ENCODE measurements around the gene ANLN. TPM values are rescaled to one million over a fixed set of nuclear protein-coding genes. Genes with fewer than 3 reads are reported as not detected.

Gene ANLN
- total RNA-seq, 2 donors from 2014 or later: 2.4 to 9.0 TPM

DNA sequence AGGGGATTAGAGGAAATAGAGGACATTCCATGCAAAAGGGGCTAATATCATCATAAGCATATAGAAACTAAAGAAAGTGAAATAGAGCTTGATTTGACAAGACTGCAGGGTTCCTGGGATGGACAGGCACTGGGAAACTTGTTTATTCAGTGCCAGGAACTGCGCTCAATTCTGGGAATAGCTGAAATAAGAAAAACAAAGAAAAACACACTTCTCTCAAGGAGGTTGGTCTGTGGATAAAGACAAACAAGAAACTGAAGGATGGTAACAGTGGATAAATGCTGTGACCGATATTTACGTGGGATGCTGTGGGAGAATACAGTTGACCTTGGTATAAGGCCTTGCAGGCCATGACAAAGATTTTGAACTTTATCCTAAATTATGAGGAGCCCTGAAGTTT lies 40.9 kb upstream of the ANLN start:
- DNase-seq (ENCODE audit: low spot score): no peak

DNA sequence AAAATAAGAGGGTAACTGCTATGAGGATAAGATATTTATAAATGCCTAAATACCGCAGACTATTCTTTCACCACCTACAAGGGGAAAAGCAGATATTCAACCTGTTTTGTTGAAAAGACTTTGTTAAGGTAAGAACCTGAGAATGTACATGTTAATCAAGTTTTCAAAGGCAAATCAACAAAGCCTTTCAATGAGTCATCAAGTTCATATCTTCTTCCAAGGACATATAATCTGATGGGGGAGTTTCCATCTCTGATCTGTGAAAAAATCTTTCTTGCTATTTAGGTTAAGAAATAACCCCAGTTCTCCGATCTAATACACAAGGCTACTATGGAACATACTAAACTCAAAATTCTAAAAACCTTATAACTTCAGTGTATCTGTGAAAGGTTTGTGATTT lies 40.0 kb upstream of the ANLN start:
- no peaks in the 10 kb centered on the region for H3K4me1 ChIP-seq

More for the DNA sequence above, 40.9 kb upstream of the ANLN start:
- Histone ChIP-seq H3K36me3 (no peaks in the 10 kb centered on the region), H3K4me1 (no peaks in the 10 kb centered on the region), H3K27me3 (no peaks in the 10 kb centered on the region), H3K4me3 (no peak overlapping the region), H3K9me3 (no peaks in the 10 kb centered on the region), H3K27ac (no peak overlapping the region)
- TF ChIP-seq, protein P1, sequence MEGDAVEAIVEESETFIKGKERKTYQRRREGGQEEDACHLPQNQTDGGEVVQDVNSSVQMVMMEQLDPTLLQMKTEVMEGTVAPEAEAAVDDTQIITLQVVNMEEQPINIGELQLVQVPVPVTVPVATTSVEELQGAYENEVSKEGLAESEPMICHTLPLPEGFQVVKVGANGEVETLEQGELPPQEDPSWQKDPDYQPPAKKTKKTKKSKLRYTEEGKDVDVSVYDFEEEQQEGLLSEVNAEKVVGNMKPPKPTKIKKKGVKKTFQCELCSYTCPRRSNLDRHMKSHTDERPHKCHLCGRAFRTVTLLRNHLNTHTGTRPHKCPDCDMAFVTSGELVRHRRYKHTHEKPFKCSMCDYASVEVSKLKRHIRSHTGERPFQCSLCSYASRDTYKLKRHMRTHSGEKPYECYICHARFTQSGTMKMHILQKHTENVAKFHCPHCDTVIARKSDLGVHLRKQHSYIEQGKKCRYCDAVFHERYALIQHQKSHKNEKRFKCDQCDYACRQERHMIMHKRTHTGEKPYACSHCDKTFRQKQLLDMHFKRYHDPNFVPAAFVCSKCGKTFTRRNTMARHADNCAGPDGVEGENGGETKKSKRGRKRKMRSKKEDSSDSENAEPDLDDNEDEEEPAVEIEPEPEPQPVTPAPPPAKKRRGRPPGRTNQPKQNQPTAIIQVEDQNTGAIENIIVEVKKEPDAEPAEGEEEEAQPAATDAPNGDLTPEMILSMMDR (IDR thresholded peaks at IDR 0.05): no peak

DNA sequence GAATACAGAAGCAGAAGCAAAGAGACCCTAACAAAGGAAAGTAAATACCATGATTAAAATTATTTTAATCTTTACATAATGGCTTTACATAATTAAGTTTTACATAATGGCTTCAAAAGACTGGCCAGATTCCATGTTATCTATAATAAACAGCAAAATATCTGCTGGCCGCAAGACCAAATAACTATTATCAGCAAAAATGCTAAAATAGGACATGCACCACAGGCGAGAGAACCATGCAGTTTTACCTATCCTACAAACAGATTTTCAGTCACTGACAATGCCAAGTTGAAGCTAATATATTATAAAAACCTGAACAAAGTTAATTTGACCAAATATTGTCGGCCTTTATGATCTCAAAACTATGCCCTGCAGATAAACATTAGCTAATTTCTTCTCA lies 34.2 kb upstream of the ANLN start:
- no peaks in the 10 kb centered on the region for H3K4me1 ChIP-seq
- no peaks in the 10 kb centered on the region for H3K27me3 ChIP-seq
- no peak overlapping the region for H3K4me3 ChIP-seq
- DNase-seq (ENCODE audit: low spot score): no peak
- H3K9me3 ChIP-seq: no peaks in the 10 kb centered on the region
- TF ChIP-seq, protein P1 (IDR thresholded peaks at IDR 0.05): no peak
- no peak overlapping the region for H3K27ac ChIP-seq
- no peaks in the 10 kb centered on the region for H3K36me3 ChIP-seq

More for the DNA sequence above, 40.0 kb upstream of the ANLN start:
- H3K27me3 ChIP-seq: no peaks in the 10 kb centered on the region
- H3K27ac ChIP-seq: no peak overlapping the region
- H3K36me3 ChIP-seq: no peaks in the 10 kb centered on the region
- no peak overlapping the region for H3K4me3 ChIP-seq
- no peaks in the 10 kb centered on the region for H3K9me3 ChIP-seq
- no peak for DNase-seq (ENCODE audit: low spot score)
- TF ChIP-seq, protein P1 (IDR thresholded peaks at IDR 0.05): no peak

DNA sequence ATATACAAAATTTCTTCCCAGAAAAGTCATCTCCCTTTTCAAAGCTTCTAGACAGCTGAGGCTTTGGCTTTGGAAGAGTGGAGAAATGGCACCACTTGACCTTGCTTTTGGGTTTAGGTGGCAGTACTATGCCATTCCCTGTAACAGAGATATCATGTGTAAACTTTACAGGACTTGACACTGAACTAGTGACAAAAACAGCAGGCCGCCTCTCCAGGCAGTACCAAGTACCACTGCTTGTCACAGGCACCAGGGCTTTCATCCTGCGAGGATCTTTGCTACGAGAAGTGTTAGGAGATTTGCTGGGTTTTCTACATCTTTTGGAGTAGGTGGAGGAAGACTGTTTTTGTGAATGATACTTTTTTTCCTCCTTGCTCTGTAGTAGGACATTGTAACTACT lies 32.6 kb upstream of the ANLN start:
- Histone ChIP-seq H3K36me3 (no peaks in the 10 kb centered on the region), H3K27ac (no peak overlapping the region), H3K4me1 (no peaks in the 10 kb centered on the region), H3K9me3 (no peaks in the 10 kb centered on the region), H3K27me3 (no peaks in the 10 kb centered on the region), H3K4me3 (no peak overlapping the region)
- TF ChIP-seq, protein P1 (IDR thresholded peaks at IDR 0.05): no peak
- no peak for DNase-seq (ENCODE audit: low spot score)

DNA sequence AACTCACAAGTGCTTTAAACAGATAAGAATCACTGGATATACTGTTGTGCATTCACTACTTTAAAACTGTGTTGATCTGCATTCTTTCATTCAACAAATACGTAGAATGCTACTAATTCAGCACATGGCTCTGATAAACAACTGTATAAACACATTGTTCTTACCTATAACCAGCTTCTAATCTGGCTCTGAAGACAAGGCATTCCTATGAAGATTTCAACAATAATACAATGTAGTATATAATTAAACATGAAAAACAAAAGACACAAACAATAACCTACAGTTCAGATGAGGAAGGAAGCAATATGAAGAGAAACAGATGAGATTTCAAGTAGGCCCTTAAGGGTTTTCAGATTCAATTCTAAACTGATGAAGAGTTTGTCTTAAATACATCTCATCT lies 31.1 kb upstream of the ANLN start:
- Histone ChIP-seq H3K27me3 (no peaks in the 10 kb centered on the region), H3K36me3 (no peaks in the 10 kb centered on the region), H3K4me1 (no peaks in the 10 kb centered on the region), H3K27ac (no peak overlapping the region), H3K4me3 (no peak overlapping the region), H3K9me3 (no peaks in the 10 kb centered on the region)
- TF ChIP-seq, protein P1 (IDR thresholded peaks at IDR 0.05): no peak
- DNase-seq (ENCODE audit: low spot score): no peak

DNA sequence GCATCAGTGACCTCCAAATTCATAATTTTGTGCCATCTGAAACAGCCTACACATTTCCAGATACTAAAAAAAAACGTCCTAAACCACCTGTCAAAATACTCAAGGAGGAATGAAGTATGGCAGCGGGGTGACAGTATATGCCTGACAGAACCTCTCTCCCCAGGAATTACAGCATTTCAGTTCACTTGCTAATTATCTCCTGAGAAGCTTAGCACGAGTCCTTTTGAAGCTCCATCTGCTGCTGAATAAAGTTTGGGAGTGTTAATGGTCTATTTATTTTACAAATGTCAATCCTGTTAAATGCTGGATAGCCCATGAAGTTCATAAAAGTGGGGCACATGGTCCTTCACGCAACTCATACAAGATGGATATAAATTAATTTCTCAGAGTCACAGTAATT lies 29.4 kb upstream of the ANLN start:
- no peaks in the 10 kb centered on the region for H3K36me3 ChIP-seq
- no peak overlapping the region for H3K27ac ChIP-seq
- H3K9me3 ChIP-seq: no peaks in the 10 kb centered on the region
- no peaks in the 10 kb centered on the region for H3K4me1 ChIP-seq
- no peaks in the 10 kb centered on the region for H3K27me3 ChIP-seq
- TF ChIP-seq, protein P1 (IDR thresholded peaks at IDR 0.05): no peak
- H3K4me3 ChIP-seq: no peak overlapping the region
- DNase-seq (ENCODE audit: low spot score): no peak

Data from right atrium auricular region (tissue), 2 donors.